Measurements from ENCODE around the gene SMIM20.

The SMIM20 gene

GRCh38 chr4:25962393-25962792 lies 48.4 kb downstream of the SMIM20 start:
- no peak for DNase-seq

- DNase-seq, result no peak
Measured at GRCh38 chr4:25965629-25966028, 51.6 kb downstream of the SMIM20 start.

GRCh38 chr4:25966171-25966570 lies 52.2 kb downstream of the SMIM20 start:
- no peak for DNase-seq

- no peak for DNase-seq
Measured at GRCh38 chr4:25969374-25970155, 55.5 kb downstream of the SMIM20 start.

- DNase-seq, result no peak
Measured at GRCh38 chr4:25970226-25970675, 56.2 kb downstream of the SMIM20 start.

- DNase-seq, result no peak
Measured at GRCh38 chr4:25970691-25971432, 56.8 kb downstream of the SMIM20 start.

GRCh38 chr4:25972366-25972765 lies 58.3 kb downstream of the SMIM20 start:
- no peak for DNase-seq

GRCh38 chr4:25972984-25973745 lies 59.1 kb downstream of the SMIM20 start:
- DNase-seq, result no peak

- no peak for DNase-seq
Measured at GRCh38 chr4:25976780-25977179, 62.8 kb downstream of the SMIM20 start.

GRCh38 chr4:25977397-25978170 lies 63.6 kb downstream of the SMIM20 start:
- DNase-seq, result no peak

GRCh38 chr4:25978327-25978726 lies 64.3 kb downstream of the SMIM20 start:
- no peak for DNase-seq

Data from 8988T (cell line).